ENCODE results near the gene ANKRD63.

GRCh38 chr15:40317580-40317979 is 34.7 kb upstream of the ANKRD63 start:
- TF ChIP-seq, protein P1, sequence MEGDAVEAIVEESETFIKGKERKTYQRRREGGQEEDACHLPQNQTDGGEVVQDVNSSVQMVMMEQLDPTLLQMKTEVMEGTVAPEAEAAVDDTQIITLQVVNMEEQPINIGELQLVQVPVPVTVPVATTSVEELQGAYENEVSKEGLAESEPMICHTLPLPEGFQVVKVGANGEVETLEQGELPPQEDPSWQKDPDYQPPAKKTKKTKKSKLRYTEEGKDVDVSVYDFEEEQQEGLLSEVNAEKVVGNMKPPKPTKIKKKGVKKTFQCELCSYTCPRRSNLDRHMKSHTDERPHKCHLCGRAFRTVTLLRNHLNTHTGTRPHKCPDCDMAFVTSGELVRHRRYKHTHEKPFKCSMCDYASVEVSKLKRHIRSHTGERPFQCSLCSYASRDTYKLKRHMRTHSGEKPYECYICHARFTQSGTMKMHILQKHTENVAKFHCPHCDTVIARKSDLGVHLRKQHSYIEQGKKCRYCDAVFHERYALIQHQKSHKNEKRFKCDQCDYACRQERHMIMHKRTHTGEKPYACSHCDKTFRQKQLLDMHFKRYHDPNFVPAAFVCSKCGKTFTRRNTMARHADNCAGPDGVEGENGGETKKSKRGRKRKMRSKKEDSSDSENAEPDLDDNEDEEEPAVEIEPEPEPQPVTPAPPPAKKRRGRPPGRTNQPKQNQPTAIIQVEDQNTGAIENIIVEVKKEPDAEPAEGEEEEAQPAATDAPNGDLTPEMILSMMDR (conservative IDR thresholded peaks at IDR 0.05 in 1 of 2, IDR thresholded peaks at IDR 0.05 in 1 of 2; ENCODE audit: low read depth in 1 of 2, low read length in 2 of 2) = no peak
- TF ChIP-seq EZH2 (IDR thresholded peaks at IDR 0.05; ENCODE audit: low read length, missing control alignments) = no peak

All from fibroblast of lung (primary cell).